ENCODE measurements around the gene PDE9A. TPM values are rescaled to one million over a fixed set of nuclear protein-coding genes. Genes with fewer than 3 reads are reported as not detected.

PDE9A gene
- total RNA-seq, 1 donor from 2014 or later = 27.4 TPM

DNA sequence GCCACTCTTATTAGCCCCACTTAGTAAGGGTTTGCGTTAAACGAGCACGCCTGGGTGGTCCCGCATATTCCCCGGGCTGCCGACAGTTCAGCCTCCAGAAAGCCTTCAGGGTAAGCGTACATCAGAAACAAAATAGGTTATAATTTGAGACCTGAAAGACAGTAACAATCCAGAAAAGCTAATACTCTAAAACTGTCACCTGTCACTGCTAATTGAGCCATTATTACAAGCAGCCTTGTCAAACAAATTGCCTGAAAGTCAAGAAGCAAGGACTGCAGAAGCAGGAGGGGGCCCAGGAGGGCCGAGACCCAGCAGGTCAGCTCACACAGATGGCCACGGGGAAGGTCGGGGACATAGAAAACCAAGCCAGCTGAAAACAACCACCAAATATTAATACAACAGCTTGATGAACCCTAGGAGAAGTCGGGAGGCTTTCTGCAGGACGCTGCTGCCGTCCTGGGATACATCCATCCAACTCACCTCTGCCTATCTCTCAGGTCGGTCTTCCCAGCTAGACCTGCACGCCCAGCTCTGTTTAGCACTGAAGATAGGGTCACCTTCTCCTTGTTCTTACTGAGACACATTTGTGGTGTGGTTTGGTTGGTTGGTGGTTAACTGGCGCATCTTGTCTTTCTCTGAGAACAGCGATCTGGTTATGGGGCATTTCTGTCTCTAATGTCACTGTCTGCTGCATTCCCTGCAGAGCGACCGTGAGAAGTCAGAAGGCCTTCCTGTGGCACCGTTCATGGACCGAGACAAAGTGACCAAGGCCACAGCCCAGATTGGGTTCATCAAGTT is 115.1 kb downstream of the PDE9A start:
- Mint-ChIP-seq H3K4me3 (no peak overlapping the region), H3K36me3 (peaks cover 47% of the 10 kb centered on the region), H3K9me3 (no peaks in the 10 kb centered on the region), H3K27ac (no peak overlapping the region), H3K27me3 (ENCODE audit: low read depth) (no peaks in the 10 kb centered on the region), H3K4me1 (no peaks in the 10 kb centered on the region)
- DNase-seq (ENCODE audit: low spot score in 2 of 2, unreplicated experiment in 2 of 2) = no peak
- TF ChIP-seq, protein P1, sequence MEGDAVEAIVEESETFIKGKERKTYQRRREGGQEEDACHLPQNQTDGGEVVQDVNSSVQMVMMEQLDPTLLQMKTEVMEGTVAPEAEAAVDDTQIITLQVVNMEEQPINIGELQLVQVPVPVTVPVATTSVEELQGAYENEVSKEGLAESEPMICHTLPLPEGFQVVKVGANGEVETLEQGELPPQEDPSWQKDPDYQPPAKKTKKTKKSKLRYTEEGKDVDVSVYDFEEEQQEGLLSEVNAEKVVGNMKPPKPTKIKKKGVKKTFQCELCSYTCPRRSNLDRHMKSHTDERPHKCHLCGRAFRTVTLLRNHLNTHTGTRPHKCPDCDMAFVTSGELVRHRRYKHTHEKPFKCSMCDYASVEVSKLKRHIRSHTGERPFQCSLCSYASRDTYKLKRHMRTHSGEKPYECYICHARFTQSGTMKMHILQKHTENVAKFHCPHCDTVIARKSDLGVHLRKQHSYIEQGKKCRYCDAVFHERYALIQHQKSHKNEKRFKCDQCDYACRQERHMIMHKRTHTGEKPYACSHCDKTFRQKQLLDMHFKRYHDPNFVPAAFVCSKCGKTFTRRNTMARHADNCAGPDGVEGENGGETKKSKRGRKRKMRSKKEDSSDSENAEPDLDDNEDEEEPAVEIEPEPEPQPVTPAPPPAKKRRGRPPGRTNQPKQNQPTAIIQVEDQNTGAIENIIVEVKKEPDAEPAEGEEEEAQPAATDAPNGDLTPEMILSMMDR (IDR thresholded peaks at IDR 0.05; ENCODE audit: unreplicated experiment) = no peak

DNA sequence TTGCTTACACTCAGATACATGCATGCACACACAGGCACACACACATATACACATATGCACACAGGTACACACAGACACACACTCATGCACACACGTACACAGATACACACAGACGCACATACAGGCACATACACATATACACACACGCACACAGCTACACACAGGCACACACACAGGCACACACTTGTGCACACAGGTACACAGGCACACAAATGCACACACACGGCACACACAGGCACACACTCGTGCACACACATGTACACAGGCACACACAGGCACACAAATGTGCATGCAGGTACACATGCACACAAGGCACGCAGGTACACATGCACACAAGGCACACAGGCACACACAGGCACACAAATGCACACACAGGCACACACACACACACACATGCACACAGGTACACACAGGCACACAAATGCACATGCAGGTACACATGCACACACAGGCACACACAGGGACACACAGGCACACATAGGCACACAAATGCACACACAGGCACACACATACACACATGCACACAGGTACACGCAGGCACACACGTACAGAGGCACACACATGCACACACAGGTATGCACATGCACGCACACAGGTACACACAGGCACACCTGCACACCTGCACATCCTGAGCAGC is 115.9 kb downstream of the PDE9A start:
- H3K36me3 Mint-ChIP-seq = peaks cover 48% of the 10 kb centered on the region
- no peaks in the 10 kb centered on the region for H3K4me1 Mint-ChIP-seq
- DNase-seq (ENCODE audit: low spot score in 2 of 2, unreplicated experiment in 2 of 2) = no peak
- no peaks in the 10 kb centered on the region for H3K27me3 Mint-ChIP-seq (ENCODE audit: low read depth)
- H3K27ac Mint-ChIP-seq = no peak overlapping the region
- no peak overlapping the region for H3K4me3 Mint-ChIP-seq
- TF ChIP-seq, protein P1 (IDR thresholded peaks at IDR 0.05; ENCODE audit: unreplicated experiment) = no peak
- H3K9me3 Mint-ChIP-seq = no peaks in the 10 kb centered on the region

DNA sequence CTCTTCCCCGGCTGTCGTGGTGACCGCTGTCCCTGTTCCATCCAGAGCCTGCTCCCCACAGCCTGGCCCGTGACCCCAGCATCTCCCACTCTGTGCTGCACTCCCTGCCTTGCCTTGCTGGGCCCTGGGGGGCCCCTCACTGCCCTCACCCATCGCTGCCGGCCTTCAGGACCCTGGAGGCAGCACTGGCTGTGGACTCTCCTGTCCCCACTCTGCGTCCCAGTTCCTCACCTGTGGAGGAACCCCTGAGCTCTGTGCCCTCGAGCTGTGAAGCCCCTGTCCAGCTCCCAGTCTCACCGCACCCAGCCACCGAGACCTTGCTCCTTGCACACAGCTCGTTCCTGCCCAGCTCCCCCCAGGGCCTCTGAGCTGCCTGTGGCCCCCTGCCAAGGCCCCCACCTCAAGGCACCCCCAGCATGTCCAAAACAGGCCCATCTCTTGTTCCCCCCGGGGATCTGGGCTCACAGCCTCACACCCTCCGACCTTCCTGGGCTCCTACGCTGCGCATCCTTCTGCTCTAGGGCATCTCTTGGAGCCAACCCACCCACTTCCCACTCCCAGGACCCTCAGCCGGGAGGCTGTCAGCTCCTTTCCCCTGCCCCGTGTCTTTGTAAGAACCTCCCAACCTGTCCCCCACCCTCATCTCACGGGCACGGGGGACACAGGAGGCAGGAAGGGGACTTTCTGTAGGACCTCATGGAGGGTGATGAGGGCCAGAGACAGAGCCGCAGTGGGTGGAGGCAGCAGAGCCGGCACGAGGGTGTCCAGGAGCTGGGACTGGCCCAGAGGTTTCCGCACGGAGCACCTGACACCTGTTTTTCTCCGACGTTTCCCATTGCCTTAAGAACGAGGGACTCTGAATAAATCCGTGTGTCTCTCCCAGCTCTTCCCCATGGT is 116.6 kb downstream of the PDE9A start:
- H3K36me3 Mint-ChIP-seq = peaks cover 47% of the 10 kb centered on the region
- H3K4me1 Mint-ChIP-seq = no peaks in the 10 kb centered on the region
- DNase-seq (ENCODE audit: low spot score in 2 of 2, unreplicated experiment in 2 of 2) = no peak
- H3K4me3 Mint-ChIP-seq = no peak overlapping the region
- TF ChIP-seq, protein P1 (IDR thresholded peaks at IDR 0.05; ENCODE audit: unreplicated experiment) = no peak
- H3K27ac Mint-ChIP-seq = no peak overlapping the region
- no peaks in the 10 kb centered on the region for H3K9me3 Mint-ChIP-seq
- H3K27me3 Mint-ChIP-seq (ENCODE audit: low read depth) = no peaks in the 10 kb centered on the region

DNA sequence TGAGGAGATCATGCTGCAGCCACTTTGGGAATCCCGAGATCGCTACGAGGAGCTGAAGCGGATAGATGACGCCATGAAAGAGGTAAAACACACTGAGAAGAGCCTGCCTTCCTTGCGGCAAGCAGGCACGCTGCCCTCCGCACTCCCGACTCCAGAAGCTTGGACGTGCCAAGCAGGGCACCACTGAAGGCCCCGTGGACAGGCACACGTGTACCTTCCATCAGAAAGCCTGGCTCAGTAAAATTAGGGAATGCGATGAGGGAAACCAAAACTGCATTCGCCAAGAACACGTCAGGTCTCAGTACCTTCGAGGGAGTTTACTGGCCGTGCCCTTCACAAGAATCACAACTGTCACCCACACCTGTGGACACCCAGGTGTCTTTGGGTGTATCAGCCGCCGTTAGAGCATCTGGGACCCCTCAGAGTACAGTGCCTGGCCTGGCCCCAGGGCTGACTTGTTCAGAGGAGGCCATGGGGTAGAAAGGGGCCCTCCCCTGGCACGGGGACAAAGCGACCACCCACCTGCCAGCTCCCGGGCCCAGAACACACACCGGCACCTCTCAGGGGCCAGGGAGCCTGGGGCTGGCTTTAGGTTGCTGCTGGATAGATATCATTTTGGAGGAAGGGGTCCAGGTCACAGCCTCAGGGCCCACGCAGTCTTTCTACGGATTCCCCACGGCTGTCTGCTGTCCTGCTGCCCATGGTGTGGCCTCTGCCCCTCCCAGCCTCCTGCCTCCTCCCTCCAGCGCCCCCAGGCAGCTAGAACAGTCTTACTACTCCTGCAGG is 117.5 kb downstream of the PDE9A start:
- Mint-ChIP-seq H3K27me3 (ENCODE audit: low read depth) (no peaks in the 10 kb centered on the region), H3K4me3 (no peak overlapping the region), H3K9me3 (no peaks in the 10 kb centered on the region), H3K27ac (no peak overlapping the region), H3K36me3 (peaks cover 47% of the 10 kb centered on the region), H3K4me1 (no peaks in the 10 kb centered on the region)
- DNase-seq (ENCODE audit: low spot score in 2 of 2, unreplicated experiment in 2 of 2) = no peak
- TF ChIP-seq, protein P1 (IDR thresholded peaks at IDR 0.05; ENCODE audit: unreplicated experiment) = no peak

DNA sequence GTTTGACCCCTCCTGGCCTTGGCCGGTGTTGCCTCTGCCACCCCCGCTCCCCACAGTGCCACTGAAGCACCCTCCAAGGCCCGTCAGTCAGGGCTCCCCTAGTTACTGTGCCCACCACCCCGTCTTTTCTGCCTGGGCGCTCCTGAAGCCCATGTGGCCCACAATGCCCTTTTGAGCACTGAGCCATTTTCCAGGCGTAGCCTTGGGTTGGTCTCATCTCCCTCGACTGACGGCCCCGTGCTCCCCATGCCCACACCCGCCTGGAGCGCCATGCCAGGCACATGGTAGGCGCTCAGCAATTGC is 118.0 kb downstream of the PDE9A start:
- H3K4me3 Mint-ChIP-seq = no peak overlapping the region

More for the DNA sequence above, 118.0 kb downstream of the PDE9A start:
- H3K27me3 Mint-ChIP-seq (ENCODE audit: low read depth) = no peaks in the 10 kb centered on the region
- peaks cover 50% of the 10 kb centered on the region for H3K36me3 Mint-ChIP-seq
- TF ChIP-seq, protein P1 (IDR thresholded peaks at IDR 0.05; ENCODE audit: unreplicated experiment) = no peak
- no peaks in the 10 kb centered on the region for H3K4me1 Mint-ChIP-seq
- no peaks in the 10 kb centered on the region for H3K9me3 Mint-ChIP-seq
- no peak overlapping the region for H3K27ac Mint-ChIP-seq
- no peak for DNase-seq (ENCODE audit: low spot score in 2 of 2, unreplicated experiment in 2 of 2)

Measured in mesothelial cell of epicardium (in vitro differentiated cells).